Measurements from ENCODE around the gene SLC25A46. TPM values are rescaled to one million over a fixed set of nuclear protein-coding genes. Genes with fewer than 3 reads are reported as not detected.

The SLC25A46 gene
- total and polyA plus RNA-seq, 7 donors: 25.7 to 71.7 (median 51.6) TPM

- DNase-seq: no peak
- no peaks in the 10 kb centered on the region for H3K9me3 ChIP-seq
- H3K4me3 ChIP-seq: no peak overlapping the region
- H3K36me3 ChIP-seq: no peaks in the 10 kb centered on the region
- intact Hi-C loops (cut with DNase I): no loop called here
- no peaks in the 10 kb centered on the region for H3K4me1 ChIP-seq
- no peaks in the 10 kb centered on the region for H3K27me3 ChIP-seq
- H3K27ac ChIP-seq: no peak overlapping the region
- TF ChIP-seq, protein P1, sequence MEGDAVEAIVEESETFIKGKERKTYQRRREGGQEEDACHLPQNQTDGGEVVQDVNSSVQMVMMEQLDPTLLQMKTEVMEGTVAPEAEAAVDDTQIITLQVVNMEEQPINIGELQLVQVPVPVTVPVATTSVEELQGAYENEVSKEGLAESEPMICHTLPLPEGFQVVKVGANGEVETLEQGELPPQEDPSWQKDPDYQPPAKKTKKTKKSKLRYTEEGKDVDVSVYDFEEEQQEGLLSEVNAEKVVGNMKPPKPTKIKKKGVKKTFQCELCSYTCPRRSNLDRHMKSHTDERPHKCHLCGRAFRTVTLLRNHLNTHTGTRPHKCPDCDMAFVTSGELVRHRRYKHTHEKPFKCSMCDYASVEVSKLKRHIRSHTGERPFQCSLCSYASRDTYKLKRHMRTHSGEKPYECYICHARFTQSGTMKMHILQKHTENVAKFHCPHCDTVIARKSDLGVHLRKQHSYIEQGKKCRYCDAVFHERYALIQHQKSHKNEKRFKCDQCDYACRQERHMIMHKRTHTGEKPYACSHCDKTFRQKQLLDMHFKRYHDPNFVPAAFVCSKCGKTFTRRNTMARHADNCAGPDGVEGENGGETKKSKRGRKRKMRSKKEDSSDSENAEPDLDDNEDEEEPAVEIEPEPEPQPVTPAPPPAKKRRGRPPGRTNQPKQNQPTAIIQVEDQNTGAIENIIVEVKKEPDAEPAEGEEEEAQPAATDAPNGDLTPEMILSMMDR (IDR thresholded peaks at IDR 0.05): no peak
- TF ChIP-seq POLR2A (IDR thresholded peaks at IDR 0.05): no peak
- no peak for TF ChIP-seq POLR2AphosphoS5 (IDR thresholded peaks at IDR 0.05)
- no peak for TF ChIP-seq EP300 (IDR thresholded peaks at IDR 0.05)
Measured at GRCh38 chr5:110705349-110705748, 33.5 kb upstream of the SLC25A46 start.

- Histone ChIP-seq H3K4me1 (no peaks in the 10 kb centered on the region), H3K36me3 (no peaks in the 10 kb centered on the region), H3K27ac (no peak overlapping the region), H3K4me3 (no peak overlapping the region), H3K9me3 (no peaks in the 10 kb centered on the region), H3K27me3 (no peaks in the 10 kb centered on the region)
- intact Hi-C loops (cut with DNase I): no loop called here
- 74 to 77% methylated on average over 3 of the region's 3 CpGs for WGBS, 2 donors
- DNase-seq: no peak
- no peak for TF ChIP-seq POLR2AphosphoS5 (IDR thresholded peaks at IDR 0.05)
- TF ChIP-seq POLR2A (IDR thresholded peaks at IDR 0.05): no peak
- TF ChIP-seq EP300 (IDR thresholded peaks at IDR 0.05): no peak
- TF ChIP-seq, protein P1 (IDR thresholded peaks at IDR 0.05): no peak
Measured at GRCh38 chr5:110707260-110707844, 31.5 kb upstream of the SLC25A46 start.

DNA sequence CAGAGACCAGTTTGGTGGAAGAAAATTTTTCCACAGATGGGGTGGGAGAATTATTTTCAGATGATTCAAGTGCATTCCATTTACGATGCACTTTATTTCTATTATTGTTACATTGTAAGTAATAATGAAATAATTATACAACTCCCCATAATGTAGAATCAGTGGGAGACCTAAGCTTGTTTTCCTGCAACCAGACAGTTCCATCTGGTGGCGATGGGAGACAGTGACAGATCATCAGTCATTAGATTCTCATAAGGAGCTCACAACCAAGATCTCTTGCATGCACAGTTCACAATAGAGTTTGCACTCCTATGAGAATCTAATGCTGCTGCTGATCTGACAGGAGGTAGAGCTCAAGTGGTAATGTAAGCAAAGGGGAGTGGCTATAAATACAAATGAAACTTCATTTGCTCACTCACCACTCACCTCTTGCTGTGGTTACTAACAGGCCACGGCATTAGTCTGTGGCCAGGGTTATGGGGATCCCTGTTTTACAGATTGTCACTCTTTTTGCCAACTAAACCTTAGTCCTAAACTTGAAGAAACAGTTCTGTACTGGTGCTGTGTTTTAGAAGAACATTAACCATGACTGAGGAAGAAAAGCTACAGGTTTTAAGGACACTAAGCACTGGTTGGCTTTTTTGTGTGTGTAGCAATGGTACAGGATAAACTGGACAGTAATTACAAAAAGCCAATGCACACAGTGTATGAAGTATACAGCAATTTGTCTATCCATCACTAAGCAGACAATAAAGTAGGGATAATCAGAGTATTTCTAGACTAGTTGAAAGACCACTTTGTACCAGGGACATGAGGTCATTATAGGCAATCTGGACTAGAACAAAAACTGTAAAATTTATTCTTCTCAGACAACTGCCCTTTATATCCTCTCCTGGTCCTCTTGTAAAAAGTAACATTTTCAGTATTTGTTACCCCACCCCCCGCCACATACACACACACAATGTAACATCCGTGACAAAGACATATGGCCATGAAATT is 22.3 kb upstream of the SLC25A46 start:
- no peak overlapping the region for H3K4me3 ChIP-seq
- TF ChIP-seq POLR2A (IDR thresholded peaks at IDR 0.05): no peak
- TF ChIP-seq POLR2AphosphoS5 (IDR thresholded peaks at IDR 0.05): no peak
- TF ChIP-seq, protein P1 (IDR thresholded peaks at IDR 0.05): no peak
- TF ChIP-seq EP300 (IDR thresholded peaks at IDR 0.05): no peak
- no peak overlapping the region for H3K27ac ChIP-seq
- no peaks in the 10 kb centered on the region for H3K9me3 ChIP-seq
- intact Hi-C loops (cut with DNase I): no loop called here
- no peaks in the 10 kb centered on the region for H3K27me3 ChIP-seq
- WGBS, 2 donors: 91 to 93% methylated on average over 5 of the region's 5 CpGs
- no peaks in the 10 kb centered on the region for H3K4me1 ChIP-seq
- no peaks in the 10 kb centered on the region for H3K36me3 ChIP-seq
- DNase-seq: no peak

DNA sequence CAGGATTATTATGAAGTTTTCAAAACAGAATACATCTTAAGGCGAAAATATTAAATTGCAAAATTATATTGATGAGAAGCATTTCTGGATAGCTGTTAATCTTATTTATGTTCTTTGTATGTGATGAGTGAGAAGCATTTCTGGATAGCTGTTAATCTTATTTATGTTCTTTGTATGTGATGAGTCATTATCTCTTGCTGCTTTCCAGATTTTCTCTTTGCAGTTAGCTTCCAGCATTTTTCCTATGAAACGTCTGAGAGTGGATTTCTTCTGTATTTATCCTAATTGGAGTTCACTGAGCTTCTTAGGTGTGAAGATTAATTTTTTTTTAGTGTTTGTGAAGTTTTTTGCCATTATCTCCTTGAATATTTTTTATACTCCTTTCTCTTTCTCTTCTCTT is 20.5 kb upstream of the SLC25A46 start:
- no peak for DNase-seq
- Histone ChIP-seq H3K9me3 (no peaks in the 10 kb centered on the region), H3K36me3 (no peaks in the 10 kb centered on the region), H3K27me3 (no peaks in the 10 kb centered on the region), H3K27ac (no peak overlapping the region), H3K4me3 (no peak overlapping the region), H3K4me1 (no peaks in the 10 kb centered on the region)
- WGBS, 2 donors: 72 to 80% methylated on average over 2 of the region's 2 CpGs
- TF ChIP-seq EP300 (IDR thresholded peaks at IDR 0.05) (no peak), POLR2AphosphoS5 (IDR thresholded peaks at IDR 0.05) (no peak), POLR2A (IDR thresholded peaks at IDR 0.05) (no peak)
- TF ChIP-seq, protein P1 (IDR thresholded peaks at IDR 0.05): no peak
- intact Hi-C loops (cut with DNase I): no loop called here
